HepG2 (cell line): Measurements from ENCODE around the gene BRAF. TPM values are rescaled to one million over a fixed set of nuclear protein-coding genes. Genes with fewer than 3 reads are reported as not detected.

Experiments
- AGO1 ChIP-seq: fragments of 200-400 bp; formaldehyde crosslinking; IDR thresholded peaks from 2 replicates; pipeline ENCODE4 v1.6.1; 2017; ENCODE audit warnings: mild to moderate bottlenecking, low read depth, low read length, moderate library complexity; ENCODE audit not compliant: poor library complexity, severe bottlenecking
- AHR ChIP-seq: IDR thresholded peaks from 2 replicates; pipeline ENCODE4 v1.6.1; 2018; ENCODE audit warnings: missing genetic modification reagents, missing compliant biosample characterization
- CBX5 ChIP-seq: sonication (generic); formaldehyde crosslinking; IDR thresholded peaks from 2 replicates; pipeline ENCODE4 v1.4.0; 2020; ENCODE audit warnings: missing genetic modification reagents, borderline replicate concordance
- HDAC2 ChIP-seq: sonication (generic); formaldehyde crosslinking; IDR thresholded peaks from 2 replicates; pipeline ENCODE4 v1.4.0; 2020; ENCODE audit warnings: missing genetic modification reagents
- IKZF4 ChIP-seq: sonication (generic); formaldehyde crosslinking; IDR thresholded peaks from 2 replicates; pipeline ENCODE4 v1.5.1; 2020; ENCODE audit warnings: borderline replicate concordance, mild to moderate bottlenecking, low read depth, missing genetic modification reagents; ENCODE audit errors: not compliant biosample characterization
- KDM1A ChIP-seq: IDR thresholded peaks from 2 replicates; pipeline ENCODE4 v1.6.1; 2016; ENCODE audit warnings: missing compliant biosample characterization
- KMT2B ChIP-seq: IDR thresholded peaks from 2 replicates; pipeline ENCODE4 v1.6.1; 2016; ENCODE audit warnings: missing genetic modification reagents, missing compliant biosample characterization
- MXI1 ChIP-seq: IDR thresholded peaks from 3 replicates; pipeline ENCODE4 v1.6.1; 2012; ENCODE audit warnings: low read depth, low read length, inconsistent platforms, borderline replicate concordance
- RFX3 ChIP-seq: IDR thresholded peaks from 2 replicates; pipeline ENCODE4 v1.6.1; 2016; ENCODE audit warnings: missing biosample characterization, missing genetic modification reagents
- ZFP90 ChIP-seq: sonication (generic); formaldehyde crosslinking; IDR thresholded peaks from 2 replicates; pipeline ENCODE4 v1.8.0; 2022; ENCODE audit warnings: missing genetic modification reagents, mild to moderate bottlenecking, inconsistent platforms, borderline replicate concordance
- ZNF263 ChIP-seq: sonication (generic); formaldehyde crosslinking; IDR thresholded peaks from 2 replicates; pipeline ENCODE4 v1.4.0; 2020; ENCODE audit warnings: missing genetic modification reagents
- ZNF431 ChIP-seq: sonication (generic); formaldehyde crosslinking; IDR thresholded peaks from 2 replicates; pipeline ENCODE4 v1.9.0; 2022; ENCODE audit warnings: missing genetic modification reagents, low read depth, mild to moderate bottlenecking, borderline replicate concordance
- ZNF816 ChIP-seq: sonication (generic); formaldehyde crosslinking; IDR thresholded peaks from 2 replicates; pipeline ENCODE4 v1.8.0; 2022; ENCODE audit warnings: missing genetic modification reagents, mild to moderate bottlenecking, borderline replicate concordance
- polyA plus RNA-seq, 8 experiments: library from polyadenylated mRNA; depleted of rRNA in 3 of 8; stranded (reverse) in 7 of 8; unstranded in 1 of 8; fragments of >200 nt; fragmentation: Illumina TruSeq in 4 of 8; extraction: Trizol in 4 of 8; gene quantifications; 2 replicates each; pipeline versions ENCODE4 v1.2.1 to v1.2.3, GENCODE V29; 2011 to 2016; ENCODE audit warnings: low read depth in 4 of 8, missing spikeins in 1 of 8, mixed read lengths in 1 of 8; ENCODE audit not compliant: insufficient read depth in 1 of 8
- total RNA-seq, 5 experiments: library from RNA; depleted of rRNA; stranded (reverse); fragments of >200 nt; fragmentation: Illumina TruSeq; extraction: Trizol; gene quantifications; 2 replicates each; pipeline ENCODE4 v1.2.3, GENCODE V29; 2016; ENCODE audit warnings: low read depth in 1 of 5
- TF ChIP-seq, protein P1 (sequence below): sonication (generic); formaldehyde crosslinking; IDR thresholded peaks from 2 replicates; pipeline ENCODE4 v1.8.0; 2022; ENCODE audit warnings: mild to moderate bottlenecking, missing genetic modification reagents, moderate library complexity
- TF ChIP-seq, protein P2 (sequence below): sonication (generic); formaldehyde crosslinking; IDR thresholded peaks from 2 replicates; pipeline ENCODE4 v1.4.0; 2020; ENCODE audit warnings: mild to moderate bottlenecking, low read depth, missing genetic modification reagents
- TF ChIP-seq, protein P3 (sequence below): sonication (generic); formaldehyde crosslinking; IDR thresholded peaks from 2 replicates; pipeline ENCODE4 v1.5.1; 2020; ENCODE audit warnings: missing genetic modification reagents, mild to moderate bottlenecking, borderline replicate concordance
- TF ChIP-seq, protein P4 (sequence below): sonication (generic); formaldehyde crosslinking; IDR thresholded peaks from 2 replicates; pipeline ENCODE4 v1.8.0; 2022; ENCODE audit warnings: mild to moderate bottlenecking, missing genetic modification reagents; ENCODE audit not compliant: insufficient replicate concordance
- TF ChIP-seq, protein P5 (sequence below): sonication (generic); formaldehyde crosslinking; IDR thresholded peaks from 2 replicates; pipeline ENCODE4 v1.4.0; 2020; ENCODE audit warnings: missing genetic modification reagents, borderline replicate concordance
- TF ChIP-seq, protein P6 (sequence below): sonication (generic); formaldehyde crosslinking; IDR thresholded peaks from 2 replicates; pipeline ENCODE4 v1.9.0; 2021; ENCODE audit warnings: missing genetic modification reagents, borderline replicate concordance

BRAF gene
- total and polyA plus RNA-seq, 2 of the 13 experiments (the other 11 are each of a cell fraction or from before 2014, with no cell fraction given): 12.5 to 13.4 TPM

DNA sequence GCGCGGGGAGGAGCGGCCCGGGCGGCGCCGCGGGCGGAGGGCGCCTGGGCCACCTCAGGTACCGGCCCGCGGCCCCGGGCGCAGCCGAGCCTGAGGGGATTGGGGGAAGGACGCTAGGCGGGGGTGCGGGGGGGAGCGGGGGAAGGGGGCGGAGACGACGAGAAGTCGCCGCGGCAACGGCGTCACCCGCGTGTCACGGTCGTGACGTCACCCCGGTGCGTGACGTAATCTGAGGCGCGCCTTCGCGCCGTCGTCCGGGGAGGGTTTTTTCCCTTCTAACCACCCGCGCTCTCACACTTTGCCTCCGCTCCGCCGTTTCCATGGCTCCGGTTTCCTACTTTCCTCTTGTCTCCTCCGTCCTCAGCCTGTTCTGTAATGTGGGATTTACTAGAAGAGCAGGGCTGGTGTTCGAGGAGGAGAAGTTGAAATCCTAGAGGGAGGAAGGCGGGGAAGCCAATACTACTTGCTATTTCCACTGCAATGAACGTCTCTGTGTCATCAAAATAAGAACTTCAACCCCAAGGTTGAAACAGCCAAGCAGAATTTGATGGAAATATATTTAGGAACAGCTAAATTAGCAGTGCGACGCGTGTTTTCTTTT is at the start of gene BRAF (continued):
- TF ChIP-seq, protein P1, sequence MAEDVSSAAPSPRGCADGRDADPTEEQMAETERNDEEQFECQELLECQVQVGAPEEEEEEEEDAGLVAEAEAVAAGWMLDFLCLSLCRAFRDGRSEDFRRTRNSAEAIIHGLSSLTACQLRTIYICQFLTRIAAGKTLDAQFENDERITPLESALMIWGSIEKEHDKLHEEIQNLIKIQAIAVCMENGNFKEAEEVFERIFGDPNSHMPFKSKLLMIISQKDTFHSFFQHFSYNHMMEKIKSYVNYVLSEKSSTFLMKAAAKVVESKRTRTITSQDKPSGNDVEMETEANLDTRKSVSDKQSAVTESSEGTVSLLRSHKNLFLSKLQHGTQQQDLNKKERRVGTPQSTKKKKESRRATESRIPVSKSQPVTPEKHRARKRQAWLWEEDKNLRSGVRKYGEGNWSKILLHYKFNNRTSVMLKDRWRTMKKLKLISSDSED: no peak
- TF ChIP-seq, protein P2, sequence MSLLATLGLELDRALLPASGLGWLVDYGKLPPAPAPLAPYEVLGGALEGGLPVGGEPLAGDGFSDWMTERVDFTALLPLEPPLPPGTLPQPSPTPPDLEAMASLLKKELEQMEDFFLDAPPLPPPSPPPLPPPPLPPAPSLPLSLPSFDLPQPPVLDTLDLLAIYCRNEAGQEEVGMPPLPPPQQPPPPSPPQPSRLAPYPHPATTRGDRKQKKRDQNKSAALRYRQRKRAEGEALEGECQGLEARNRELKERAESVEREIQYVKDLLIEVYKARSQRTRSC (CRISPR knock-in tag): no peak
- TF ChIP-seq HDAC2 (CRISPR knock-in tag): 0 out of 2 replicates have a peak, but pooled peaks have one; percentile 26
- TF ChIP-seq ZNF263 (CRISPR knock-in tag): no peak
- TF ChIP-seq KDM1A (CRISPR knock-in tag): no peak
- TF ChIP-seq, protein P3, sequence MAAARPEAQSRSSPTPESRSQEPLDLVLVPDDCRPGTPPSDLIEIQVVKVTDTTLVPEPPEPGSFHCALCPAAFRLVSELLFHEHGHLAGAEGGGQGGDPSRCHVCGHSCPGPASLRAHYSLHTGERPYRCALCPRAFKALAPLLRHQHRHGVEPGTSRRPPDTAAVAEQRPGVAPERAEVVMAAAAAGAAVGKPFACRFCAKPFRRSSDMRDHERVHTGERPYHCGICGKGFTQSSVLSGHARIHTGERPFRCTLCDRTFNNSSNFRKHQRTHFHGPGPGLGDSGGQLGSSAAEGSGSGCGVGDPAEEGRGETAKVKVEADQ (CRISPR knock-in tag): no peak
- TF ChIP-seq AGO1: no peak
- TF ChIP-seq, protein P4, sequence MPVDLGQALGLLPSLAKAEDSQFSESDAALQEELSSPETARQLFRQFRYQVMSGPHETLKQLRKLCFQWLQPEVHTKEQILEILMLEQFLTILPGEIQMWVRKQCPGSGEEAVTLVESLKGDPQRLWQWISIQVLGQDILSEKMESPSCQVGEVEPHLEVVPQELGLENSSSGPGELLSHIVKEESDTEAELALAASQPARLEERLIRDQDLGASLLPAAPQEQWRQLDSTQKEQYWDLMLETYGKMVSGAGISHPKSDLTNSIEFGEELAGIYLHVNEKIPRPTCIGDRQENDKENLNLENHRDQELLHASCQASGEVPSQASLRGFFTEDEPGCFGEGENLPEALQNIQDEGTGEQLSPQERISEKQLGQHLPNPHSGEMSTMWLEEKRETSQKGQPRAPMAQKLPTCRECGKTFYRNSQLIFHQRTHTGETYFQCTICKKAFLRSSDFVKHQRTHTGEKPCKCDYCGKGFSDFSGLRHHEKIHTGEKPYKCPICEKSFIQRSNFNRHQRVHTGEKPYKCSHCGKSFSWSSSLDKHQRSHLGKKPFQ (CRISPR knock-in tag): peak; percentile 41
- TF ChIP-seq IKZF4 (CRISPR knock-in tag): no peak
- TF ChIP-seq, protein P5, sequence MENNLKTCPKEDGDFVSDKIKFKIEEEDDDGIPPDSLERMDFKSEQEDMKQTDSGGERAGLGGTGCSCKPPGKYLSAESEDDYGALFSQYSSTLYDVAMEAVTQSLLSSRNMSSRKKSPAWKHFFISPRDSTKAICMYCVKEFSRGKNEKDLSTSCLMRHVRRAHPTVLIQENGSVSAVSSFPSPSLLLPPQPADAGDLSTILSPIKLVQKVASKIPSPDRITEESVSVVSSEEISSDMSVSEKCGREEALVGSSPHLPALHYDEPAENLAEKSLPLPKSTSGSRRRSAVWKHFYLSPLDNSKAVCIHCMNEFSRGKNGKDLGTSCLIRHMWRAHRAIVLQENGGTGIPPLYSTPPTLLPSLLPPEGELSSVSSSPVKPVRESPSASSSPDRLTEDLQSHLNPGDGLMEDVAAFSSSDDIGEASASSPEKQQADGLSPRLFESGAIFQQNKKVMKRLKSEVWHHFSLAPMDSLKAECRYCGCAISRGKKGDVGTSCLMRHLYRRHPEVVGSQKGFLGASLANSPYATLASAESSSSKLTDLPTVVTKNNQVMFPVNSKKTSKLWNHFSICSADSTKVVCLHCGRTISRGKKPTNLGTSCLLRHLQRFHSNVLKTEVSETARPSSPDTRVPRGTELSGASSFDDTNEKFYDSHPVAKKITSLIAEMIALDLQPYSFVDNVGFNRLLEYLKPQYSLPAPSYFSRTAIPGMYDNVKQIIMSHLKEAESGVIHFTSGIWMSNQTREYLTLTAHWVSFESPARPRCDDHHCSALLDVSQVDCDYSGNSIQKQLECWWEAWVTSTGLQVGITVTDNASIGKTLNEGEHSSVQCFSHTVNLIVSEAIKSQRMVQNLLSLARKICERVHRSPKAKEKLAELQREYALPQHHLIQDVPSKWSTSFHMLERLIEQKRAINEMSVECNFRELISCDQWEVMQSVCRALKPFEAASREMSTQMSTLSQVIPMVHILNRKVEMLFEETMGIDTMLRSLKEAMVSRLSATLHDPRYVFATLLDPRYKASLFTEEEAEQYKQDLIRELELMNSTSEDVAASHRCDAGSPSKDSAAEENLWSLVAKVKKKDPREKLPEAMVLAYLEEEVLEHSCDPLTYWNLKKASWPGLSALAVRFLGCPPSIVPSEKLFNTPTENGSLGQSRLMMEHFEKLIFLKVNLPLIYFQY (CRISPR knock-in tag): peak; percentile 60; the same call in 1 of the 2 replicates
- no peak for TF ChIP-seq ZNF816 (CRISPR knock-in tag)
- no peak for TF ChIP-seq CBX5
- TF ChIP-seq AHR (CRISPR knock-in tag): 0 out of 2 replicates have a peak, but pooled peaks have one; percentile 25
- TF ChIP-seq MXI1: no peak
- TF ChIP-seq RFX3: peak; percentile 42; the same call in 1 of the 2 replicates
- peak; percentile 59; the same call in 1 of the 2 replicates for TF ChIP-seq KMT2B (CRISPR knock-in tag)
- TF ChIP-seq, protein P6, sequence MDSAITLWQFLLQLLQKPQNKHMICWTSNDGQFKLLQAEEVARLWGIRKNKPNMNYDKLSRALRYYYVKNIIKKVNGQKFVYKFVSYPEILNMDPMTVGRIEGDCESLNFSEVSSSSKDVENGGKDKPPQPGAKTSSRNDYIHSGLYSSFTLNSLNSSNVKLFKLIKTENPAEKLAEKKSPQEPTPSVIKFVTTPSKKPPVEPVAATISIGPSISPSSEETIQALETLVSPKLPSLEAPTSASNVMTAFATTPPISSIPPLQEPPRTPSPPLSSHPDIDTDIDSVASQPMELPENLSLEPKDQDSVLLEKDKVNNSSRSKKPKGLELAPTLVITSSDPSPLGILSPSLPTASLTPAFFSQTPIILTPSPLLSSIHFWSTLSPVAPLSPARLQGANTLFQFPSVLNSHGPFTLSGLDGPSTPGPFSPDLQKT (CRISPR knock-in tag): no peak
- no peak for TF ChIP-seq ZNF431 (CRISPR knock-in tag)
- no peak for TF ChIP-seq ZFP90 (CRISPR knock-in tag)
